IPS DF 6.9 (cell line): ENCODE measurements around the gene DTNBP1.

Experiments
- DNase-seq: peaks from one replicate; pipeline ENCODE4 v3.0.0-alpha.2; 2013; ENCODE audit warnings: low read depth, low spot score
- H3K27ac ChIP-seq: one replicate; pipeline ENCODE4 v1.5.1; 2013; ENCODE audit warnings: low read length, control low read depth
- H3K27me3 ChIP-seq: 2 replicates; pipeline ENCODE4 v1.6.1; 2013; ENCODE audit warnings: mild to moderate bottlenecking, low read length; ENCODE audit not compliant: control insufficient read depth, insufficient read depth
- H3K36me3 ChIP-seq: 2 replicates; pipeline ENCODE4 v1.6.1; 2013; ENCODE audit warnings: low read length; ENCODE audit not compliant: control insufficient read depth, insufficient read depth
- H3K4me1 ChIP-seq: 2 replicates; pipeline ENCODE4 v1.6.1; 2013; ENCODE audit warnings: low read length; ENCODE audit not compliant: control insufficient read depth, insufficient read depth
- H3K4me3 ChIP-seq: 2 replicates; pipeline ENCODE4 v1.5.1; 2013; ENCODE audit warnings: mild to moderate bottlenecking, low read length
- H3K9me3 ChIP-seq: 2 replicates; pipeline ENCODE4 v1.6.1; 2013; ENCODE audit warnings: low read length, inconsistent platforms; ENCODE audit not compliant: control insufficient read depth, insufficient read depth
- WGBS: extraction: QIAGEN DNeasy Blood & Tissue Kit; methylation state at CpG from one replicate; pipeline ENCODE4 v1.1.7; 2013; ENCODE audit warnings: mixed read lengths, missing lambda C conversion rate; ENCODE audit not compliant: insufficient read length, insufficient coverage; 5-methylcytosine and 5-hydroxymethylcytosine counted together

DTNBP1 gene

GRCh38 chr6:15561447-15562199 lies 101.2 kb downstream of the DTNBP1 start:
- no peaks in the 10 kb centered on the region for H3K36me3 ChIP-seq
- H3K27me3 ChIP-seq: no peaks in the 10 kb centered on the region; the same call in 1 of the 2 replicates
- DNase-seq: no peak
- H3K9me3 ChIP-seq: no peaks in the 10 kb centered on the region
- no peak overlapping the region for H3K4me3 ChIP-seq
- H3K4me1 ChIP-seq: no peaks in the 10 kb centered on the region
- no CpG with 5 or more reads among the region's 3 CpGs for WGBS
- H3K27ac ChIP-seq: no peak overlapping the region

GRCh38 chr6:15560713-15561112 lies 102.1 kb downstream of the DTNBP1 start:
- no peak overlapping the region for H3K27ac ChIP-seq
- H3K4me1 ChIP-seq: no peaks in the 10 kb centered on the region
- no peaks in the 10 kb centered on the region for H3K9me3 ChIP-seq
- no CpG with 5 or more reads among the region's 1 CpG for WGBS
- no peaks in the 10 kb centered on the region; the same call in 1 of the 2 replicates for H3K27me3 ChIP-seq
- no peaks in the 10 kb centered on the region for H3K36me3 ChIP-seq
- H3K4me3 ChIP-seq: no peak overlapping the region
- no peak for DNase-seq

GRCh38 chr6:15557174-15557573 lies 105.7 kb downstream of the DTNBP1 start:
- no peaks in the 10 kb centered on the region; the same call in 1 of the 2 replicates for H3K27me3 ChIP-seq
- no peak overlapping the region for H3K27ac ChIP-seq
- no peaks in the 10 kb centered on the region for H3K36me3 ChIP-seq
- peaks cover 1% of the 10 kb centered on the region; the same call in 1 of the 2 replicates for H3K4me1 ChIP-seq
- H3K9me3 ChIP-seq: no peaks in the 10 kb centered on the region
- no peak for DNase-seq
- H3K4me3 ChIP-seq: no peak overlapping the region

GRCh38 chr6:15556711-15557110 lies 106.1 kb downstream of the DTNBP1 start:
- no peaks in the 10 kb centered on the region for H3K36me3 ChIP-seq
- no CpG with 5 or more reads among the region's 1 CpG for WGBS
- peaks cover 1% of the 10 kb centered on the region; the same call in 1 of the 2 replicates for H3K4me1 ChIP-seq
- H3K27ac ChIP-seq: no peak overlapping the region
- H3K4me3 ChIP-seq: no peak overlapping the region
- H3K9me3 ChIP-seq: no peaks in the 10 kb centered on the region
- no peak for DNase-seq
- no peaks in the 10 kb centered on the region; the same call in 1 of the 2 replicates for H3K27me3 ChIP-seq

GRCh38 chr6:15555101-15556038 lies 107.5 kb downstream of the DTNBP1 start:
- no peaks in the 10 kb centered on the region for H3K36me3 ChIP-seq
- H3K9me3 ChIP-seq: no peaks in the 10 kb centered on the region
- peaks cover 1% of the 10 kb centered on the region; the same call in 1 of the 2 replicates for H3K4me1 ChIP-seq
- DNase-seq: no peak
- H3K4me3 ChIP-seq: no peak overlapping the region
- WGBS: no CpG with 5 or more reads among the region's 5 CpGs
- no peak overlapping the region for H3K27ac ChIP-seq
- H3K27me3 ChIP-seq: no peaks in the 10 kb centered on the region; the same call in 1 of the 2 replicates

- H3K4me1 ChIP-seq: peaks cover 1% of the 10 kb centered on the region; the same call in 1 of the 2 replicates
- H3K36me3 ChIP-seq: no peaks in the 10 kb centered on the region
- H3K9me3 ChIP-seq: no peaks in the 10 kb centered on the region
- no peaks in the 10 kb centered on the region; the same call in 1 of the 2 replicates for H3K27me3 ChIP-seq
- no peak overlapping the region for H3K4me3 ChIP-seq
- WGBS: no CpG with 5 or more reads among the region's 6 CpGs
- no peak overlapping the region for H3K27ac ChIP-seq
- DNase-seq: no peak
These were observed 108.1 kb downstream of the DTNBP1 start for GRCh38 chr6:15554728-15555100.

GRCh38 chr6:15553736-15554294 lies 109.0 kb downstream of the DTNBP1 start:
- Histone ChIP-seq H3K27ac (no peak overlapping the region), H3K9me3 (no peaks in the 10 kb centered on the region), H3K27me3 (no peaks in the 10 kb centered on the region; the same call in 1 of the 2 replicates), H3K4me1 (peaks cover 1% of the 10 kb centered on the region; the same call in 1 of the 2 replicates), H3K4me3 (no peak overlapping the region), H3K36me3 (no peaks in the 10 kb centered on the region)
- WGBS: no CpG with 5 or more reads among the region's 4 CpGs
- DNase-seq: no peak

GRCh38 chr6:15553031-15553430 lies 109.8 kb downstream of the DTNBP1 start:
- no peak for DNase-seq
- Histone ChIP-seq H3K27me3 (no peaks in the 10 kb centered on the region; the same call in 1 of the 2 replicates), H3K9me3 (no peaks in the 10 kb centered on the region), H3K27ac (no peak overlapping the region), H3K4me1 (peaks cover 1% of the 10 kb centered on the region; the same call in 1 of the 2 replicates), H3K36me3 (no peaks in the 10 kb centered on the region), H3K4me3 (no peak overlapping the region)
- WGBS: no CpG with 5 or more reads among the region's 2 CpGs

- Histone ChIP-seq H3K9me3 (no peaks in the 10 kb centered on the region), H3K36me3 (no peaks in the 10 kb centered on the region), H3K4me3 (no peak overlapping the region), H3K4me1 (peaks cover 1% of the 10 kb centered on the region; the same call in 1 of the 2 replicates), H3K27me3 (no peaks in the 10 kb centered on the region; the same call in 1 of the 2 replicates), H3K27ac (no peak overlapping the region)
- DNase-seq: no peak
- WGBS: no CpG with 5 or more reads among the region's 6 CpGs
These were observed 111.0 kb downstream of the DTNBP1 start for GRCh38 chr6:15551798-15552197.

- no peak overlapping the region for H3K27ac ChIP-seq
- H3K4me1 ChIP-seq: peaks cover 1% of the 10 kb centered on the region; the same call in 1 of the 2 replicates
- no CpG with 5 or more reads among the region's 7 CpGs for WGBS
- H3K9me3 ChIP-seq: no peaks in the 10 kb centered on the region
- no peak for DNase-seq
- no peaks in the 10 kb centered on the region for H3K27me3 ChIP-seq
- no peak overlapping the region for H3K4me3 ChIP-seq
- no peaks in the 10 kb centered on the region for H3K36me3 ChIP-seq
These were observed 111.6 kb downstream of the DTNBP1 start for GRCh38 chr6:15551262-15551661.
